CD4-positive, alpha-beta T cell treated with Interleukin-4 for 4 hours (primary cell): Measurements from ENCODE around the gene TUBA1C.
"Not testable (repeated sequence)": the region's sequence is repeated elsewhere in the genome, so short reads cannot be mapped to it uniquely, and the experiment has no call there.

Experiments used
- DNase-seq: peaks from one replicate; pipeline ENCODE4 v3.0.0-alpha.2; 2020

TUBA1C gene

DNA sequence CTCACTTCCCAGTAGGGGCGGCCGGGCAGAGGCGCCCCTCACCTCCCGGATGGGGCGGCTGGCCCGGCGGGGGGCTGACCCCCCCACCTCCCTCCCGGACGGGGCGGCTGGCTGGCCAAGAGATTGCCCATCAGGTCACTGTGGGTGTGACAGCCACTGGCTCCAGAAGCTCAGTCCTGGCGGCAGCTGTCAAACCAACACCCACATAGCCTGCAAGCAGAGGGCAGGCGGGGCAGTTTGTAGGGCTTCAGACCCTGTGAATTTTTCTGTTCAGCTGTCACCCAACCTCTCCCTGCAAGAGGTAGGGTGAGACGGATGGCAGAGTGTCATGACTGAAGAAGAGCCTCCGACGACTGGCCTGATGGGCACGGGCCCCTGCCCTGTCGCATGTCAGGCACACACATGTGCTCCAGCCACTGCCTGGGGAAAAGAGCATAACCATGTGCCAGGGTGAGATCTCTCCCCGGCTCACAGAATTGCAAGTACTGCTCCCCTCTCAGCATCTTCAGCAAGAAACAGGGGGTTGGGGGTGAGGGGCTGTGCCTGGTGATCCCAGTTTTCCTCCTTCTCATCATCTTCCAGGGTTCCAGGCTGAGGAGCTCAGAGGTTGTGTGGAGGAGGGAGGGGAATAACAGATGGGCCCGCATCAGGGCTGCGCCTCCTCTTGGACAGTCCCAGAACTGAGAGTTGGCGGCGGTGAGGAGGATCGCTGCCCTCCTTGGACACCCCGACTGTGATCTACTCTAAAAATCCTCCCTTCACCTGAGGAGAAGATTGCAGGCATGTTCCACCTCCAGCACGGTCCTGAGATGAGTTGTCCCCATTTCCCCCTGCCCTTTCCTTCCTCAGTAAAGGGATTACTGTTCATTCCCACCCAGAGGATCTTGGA, 18.9 kb downstream of the TUBA1C start:
- DNase-seq, result no peak

DNA sequence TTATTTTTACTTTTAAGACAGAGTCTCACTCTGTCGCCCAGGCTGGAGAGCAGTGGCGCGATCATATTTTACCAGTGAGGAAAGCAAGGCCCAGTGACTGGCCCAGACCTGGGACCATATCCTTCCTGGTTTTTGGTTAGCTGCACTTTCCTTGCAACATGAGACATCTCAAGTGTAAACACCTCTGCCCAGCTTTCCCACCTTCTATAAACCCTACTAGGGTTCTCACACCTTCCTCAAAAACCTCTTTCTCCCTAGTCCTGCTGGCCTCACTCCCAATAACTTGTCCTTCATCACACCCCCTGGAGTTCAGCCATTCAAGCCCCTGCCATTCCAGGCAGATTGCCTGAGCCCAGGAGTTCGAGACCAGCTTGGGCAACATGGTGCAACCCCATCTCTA, 19.8 kb downstream of the TUBA1C start:
- DNase-seq, result no peak

DNA sequence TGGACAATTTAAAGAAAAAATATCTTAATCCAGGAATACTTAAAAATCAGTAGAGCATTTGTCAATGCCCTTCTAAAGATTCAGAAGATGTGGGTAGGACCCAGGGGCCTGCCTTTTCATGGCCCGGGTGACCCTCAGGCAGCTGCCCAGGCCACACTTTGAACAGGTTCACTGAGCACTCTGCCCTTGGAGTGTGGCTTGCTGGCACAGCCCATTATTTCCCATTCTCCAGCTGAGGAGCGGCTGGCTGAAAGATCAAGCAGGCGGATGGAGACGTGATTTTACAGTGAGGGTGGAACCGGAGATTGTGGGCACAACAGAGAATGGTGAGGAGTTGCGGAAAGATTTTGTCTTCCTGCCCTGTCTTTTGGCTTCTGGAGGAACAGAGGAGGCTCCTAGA, 23.0 kb downstream of the TUBA1C start:
- no peak for DNase-seq

DNA sequence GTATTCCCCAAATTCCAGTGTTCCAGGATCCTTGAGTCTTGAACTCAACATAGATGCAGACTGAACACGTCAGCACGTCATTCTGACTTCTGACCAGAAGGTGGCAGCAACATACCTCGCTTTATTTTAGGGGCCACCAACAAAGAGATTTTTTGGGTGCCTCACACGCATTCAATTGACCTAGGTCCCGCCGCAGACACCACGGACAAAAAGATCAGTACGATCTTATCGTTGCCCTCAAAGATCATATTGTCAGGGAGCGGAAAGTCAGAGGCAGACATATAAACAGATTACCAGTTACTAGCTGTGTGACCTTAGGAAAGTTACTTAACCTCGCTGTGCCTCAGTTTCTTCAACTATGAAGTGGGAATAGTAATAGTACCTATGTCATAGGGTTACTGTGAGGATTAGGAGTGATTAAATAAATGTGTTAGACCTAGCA, 23.6 kb downstream of the TUBA1C start:
- peak; percentile 73 for DNase-seq

DNA sequence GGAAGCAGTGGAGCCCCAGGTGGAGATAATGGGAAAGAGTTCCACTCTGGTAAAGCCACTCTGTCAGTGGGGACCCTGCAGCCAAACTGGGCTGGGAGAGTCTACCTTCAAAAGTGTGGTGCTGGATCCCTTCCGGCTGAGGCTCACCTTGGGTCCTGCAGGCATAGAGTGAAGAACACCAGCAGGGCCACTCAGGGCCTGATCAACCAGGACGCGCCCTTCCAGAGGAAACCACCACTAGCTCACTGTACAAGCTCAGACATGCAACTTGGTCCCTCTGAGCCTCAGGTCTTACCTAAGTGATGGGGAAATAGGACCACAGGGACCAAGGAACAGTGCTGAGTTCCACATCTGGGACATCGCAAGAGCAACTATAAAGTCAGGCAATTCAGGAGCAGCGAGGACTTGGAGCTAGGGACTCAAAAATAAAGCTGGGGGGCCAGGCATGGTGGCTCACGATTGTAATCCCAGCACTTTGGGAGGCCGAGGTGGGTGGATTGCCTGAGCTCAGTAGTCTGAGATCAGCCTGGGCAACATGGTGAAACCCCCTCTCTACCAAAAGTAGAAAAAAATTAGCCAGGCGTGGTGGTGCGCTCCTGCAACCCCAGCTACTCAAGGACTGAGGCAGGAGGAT, 24.2 kb downstream of the TUBA1C start:
- DNase-seq, result no peak

DNA sequence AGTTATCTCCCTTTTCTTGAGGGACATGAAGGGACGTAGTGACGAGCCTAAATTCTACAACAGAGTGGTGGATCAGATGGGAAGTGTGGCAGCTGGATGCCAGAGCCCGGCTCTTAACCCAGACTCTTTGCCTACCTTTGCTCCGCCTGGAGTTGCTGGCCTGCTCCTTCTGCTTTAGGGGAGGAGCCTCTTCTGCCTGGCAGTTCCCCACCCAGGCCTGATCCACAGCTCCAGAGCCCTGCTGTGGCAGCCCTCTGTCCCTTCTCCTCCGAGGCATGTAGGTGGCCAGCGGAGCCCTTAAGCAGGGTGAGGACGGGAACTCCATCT, 27.8 kb downstream of the TUBA1C start:
- DNase-seq, result no peak

DNA sequence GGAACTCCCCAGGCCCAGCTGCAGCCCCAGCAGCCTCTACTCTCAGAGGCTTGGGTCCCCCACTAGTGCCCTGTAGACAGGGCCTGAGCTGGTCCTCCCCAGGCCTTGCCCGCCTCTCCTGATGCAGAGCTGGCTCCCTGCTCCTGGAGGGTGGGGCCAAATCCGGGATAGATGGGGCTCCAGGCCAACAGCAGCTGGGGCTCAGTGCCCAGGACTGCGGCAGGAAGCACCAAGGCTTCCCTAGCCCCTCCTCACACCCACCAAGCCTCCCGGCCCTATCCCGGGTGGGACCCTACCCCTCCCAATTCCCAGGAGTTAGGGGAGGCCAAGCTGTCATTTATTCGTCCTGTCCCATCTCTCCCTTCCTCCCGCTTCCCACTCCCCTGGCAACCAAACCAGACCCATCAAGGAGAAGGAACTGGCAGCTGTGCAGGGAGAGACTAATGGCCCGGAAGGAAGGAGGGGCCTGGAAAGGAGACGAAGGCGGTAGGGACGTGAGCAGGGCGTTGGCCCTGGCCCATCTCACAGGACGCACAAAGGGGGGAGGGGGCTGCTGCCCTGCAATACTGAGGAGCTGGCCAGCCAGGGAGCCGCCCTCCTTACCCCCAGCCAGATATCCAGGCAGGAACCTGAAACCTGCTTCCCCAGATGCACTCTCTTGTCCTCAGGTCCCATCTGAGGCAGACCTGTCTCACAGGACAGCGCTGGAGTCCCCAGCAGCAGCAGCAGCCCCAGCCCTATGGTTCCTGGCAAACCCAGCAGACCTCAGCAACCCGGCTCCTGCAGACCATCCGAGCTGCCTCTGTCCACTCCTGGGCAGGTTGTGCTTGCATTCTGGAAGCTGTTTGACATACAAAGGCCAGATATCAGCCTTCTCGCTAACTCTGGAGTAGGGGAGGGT, 28.4 kb downstream of the TUBA1C start:
- no peak for DNase-seq

DNA sequence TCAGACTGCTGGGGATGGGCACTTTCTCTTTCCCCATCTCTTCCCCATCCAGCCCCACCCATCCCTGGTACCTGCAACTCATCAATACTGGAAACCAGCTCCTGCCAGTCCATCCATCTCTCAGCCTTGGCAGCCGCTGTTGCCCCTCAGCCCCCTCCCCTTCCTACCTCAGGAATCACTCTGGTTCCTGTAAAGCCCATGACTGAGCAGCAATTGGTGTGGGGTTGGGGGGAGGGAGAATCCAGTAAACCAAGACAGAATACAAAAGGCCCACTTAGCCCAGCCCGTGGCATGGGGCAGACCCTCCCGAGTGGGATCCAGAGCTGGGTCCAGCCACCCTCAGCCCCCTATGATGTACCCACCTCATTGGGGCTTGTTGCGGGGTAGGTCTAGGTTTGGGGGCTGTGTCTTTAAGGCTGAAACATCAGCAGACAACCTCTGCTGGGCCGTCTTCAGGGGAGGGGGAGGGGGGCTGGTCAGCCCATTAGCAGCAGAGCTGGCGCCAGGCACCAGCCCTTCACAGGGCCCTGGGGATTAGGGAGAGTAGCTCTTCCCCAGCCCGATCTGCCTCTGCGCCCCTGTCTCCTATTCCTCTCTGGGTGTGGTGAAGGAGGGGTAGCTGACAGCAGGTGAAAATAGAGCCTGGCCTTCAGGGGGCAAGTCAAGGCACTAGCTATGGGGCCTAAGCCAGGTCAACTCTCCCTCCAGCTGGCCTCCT, 29.4 kb downstream of the TUBA1C start:
- DNase-seq, result no peak

DNA sequence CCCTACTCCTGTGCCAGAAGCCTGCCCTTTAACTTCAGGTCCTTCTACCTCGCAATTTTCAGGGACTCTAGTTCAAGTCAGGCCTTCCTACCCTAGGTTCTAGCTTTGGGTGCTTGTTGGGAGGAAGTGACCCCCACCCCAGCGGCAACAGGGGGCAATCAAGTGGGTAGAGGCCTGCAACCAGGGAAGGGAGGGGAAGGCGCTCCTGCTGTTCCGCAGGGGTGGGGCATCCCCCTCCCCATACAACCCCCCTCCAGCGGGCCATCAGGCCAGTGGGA, 29.9 kb downstream of the TUBA1C start:
- no peak for DNase-seq

DNA sequence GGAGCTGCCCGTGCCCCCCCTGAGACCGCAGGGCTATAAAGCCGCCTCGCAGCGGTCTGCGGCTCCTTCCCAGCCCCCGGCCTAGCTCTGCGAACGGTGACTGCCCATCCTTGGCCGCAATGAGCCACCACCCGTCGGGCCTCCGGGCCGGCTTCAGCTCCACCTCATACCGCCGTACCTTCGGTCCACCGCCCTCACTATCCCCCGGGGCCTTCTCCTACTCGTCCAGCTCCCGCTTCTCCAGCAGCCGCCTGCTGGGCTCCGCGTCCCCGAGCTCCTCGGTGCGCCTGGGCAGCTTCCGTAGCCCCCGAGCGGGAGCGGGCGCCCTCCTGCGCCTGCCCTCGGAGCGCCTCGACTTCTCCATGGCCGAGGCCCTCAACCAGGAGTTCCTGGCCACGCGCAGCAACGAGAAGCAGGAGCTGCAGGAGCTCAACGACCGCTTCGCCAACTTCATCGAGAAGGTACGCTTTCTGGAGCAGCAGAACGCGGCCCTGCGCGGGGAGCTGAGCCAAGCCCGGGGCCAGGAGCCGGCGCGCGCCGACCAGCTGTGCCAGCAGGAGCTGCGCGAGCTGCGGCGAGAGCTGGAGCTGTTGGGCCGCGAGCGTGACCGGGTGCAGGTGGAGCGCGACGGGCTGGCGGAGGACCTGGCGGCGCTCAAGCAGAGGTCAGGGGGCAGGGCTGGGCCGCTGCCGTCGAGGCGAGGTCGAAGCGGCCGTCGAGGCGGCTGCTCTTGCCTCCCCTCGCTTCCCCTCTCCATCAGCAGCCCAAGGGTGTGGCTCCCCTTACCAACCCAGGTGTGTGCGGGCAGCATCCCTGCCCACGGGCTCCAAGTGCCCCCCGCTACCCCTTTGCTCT, 30.4 kb downstream of the TUBA1C start, which contains the start of gene PRPH:
PRPH (plus strand) TSS at position 66 of the 855 bp plus-strand sequence; CDS start at position 120, 54 bp downstream.
- DNase-seq, result no peak

DNA sequence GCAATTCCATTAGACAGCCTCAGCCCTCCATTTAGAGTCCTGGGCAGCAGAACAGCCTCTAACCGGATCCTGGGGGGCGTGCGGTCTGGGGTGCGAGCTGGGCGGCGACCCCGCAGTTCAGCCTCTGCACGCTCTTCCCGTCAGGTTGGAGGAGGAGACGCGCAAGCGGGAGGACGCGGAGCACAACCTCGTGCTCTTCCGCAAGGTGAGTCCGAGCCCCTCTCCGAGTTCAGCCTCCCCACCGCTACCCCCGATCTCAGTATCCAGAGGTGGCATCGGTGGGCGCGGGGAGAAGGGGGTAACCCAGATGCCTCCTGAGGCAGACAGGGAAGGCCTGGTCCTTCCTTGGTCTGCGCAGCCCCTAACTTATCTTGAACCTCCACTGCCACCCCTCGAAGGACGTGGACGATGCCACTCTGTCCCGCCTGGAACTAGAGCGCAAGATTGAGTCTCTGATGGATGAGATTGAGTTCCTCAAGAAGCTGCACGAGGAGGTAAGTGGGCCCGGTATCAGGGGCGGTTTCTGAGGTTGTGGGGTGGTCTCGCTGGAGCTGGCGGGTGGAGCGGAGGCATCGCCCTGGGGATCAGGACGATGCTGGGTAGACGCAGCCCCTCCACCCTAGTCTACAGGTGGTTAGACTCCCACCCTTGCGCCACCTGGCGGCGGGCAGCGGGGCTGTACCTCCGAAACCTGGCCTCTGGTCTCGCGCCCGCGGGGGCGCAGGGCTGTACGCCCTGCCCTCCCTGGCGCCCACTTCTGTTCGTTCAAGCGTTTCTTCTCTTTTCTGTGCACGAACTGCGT, 31.4 kb downstream of the TUBA1C start:
- peak; percentile 52 for DNase-seq

DNA sequence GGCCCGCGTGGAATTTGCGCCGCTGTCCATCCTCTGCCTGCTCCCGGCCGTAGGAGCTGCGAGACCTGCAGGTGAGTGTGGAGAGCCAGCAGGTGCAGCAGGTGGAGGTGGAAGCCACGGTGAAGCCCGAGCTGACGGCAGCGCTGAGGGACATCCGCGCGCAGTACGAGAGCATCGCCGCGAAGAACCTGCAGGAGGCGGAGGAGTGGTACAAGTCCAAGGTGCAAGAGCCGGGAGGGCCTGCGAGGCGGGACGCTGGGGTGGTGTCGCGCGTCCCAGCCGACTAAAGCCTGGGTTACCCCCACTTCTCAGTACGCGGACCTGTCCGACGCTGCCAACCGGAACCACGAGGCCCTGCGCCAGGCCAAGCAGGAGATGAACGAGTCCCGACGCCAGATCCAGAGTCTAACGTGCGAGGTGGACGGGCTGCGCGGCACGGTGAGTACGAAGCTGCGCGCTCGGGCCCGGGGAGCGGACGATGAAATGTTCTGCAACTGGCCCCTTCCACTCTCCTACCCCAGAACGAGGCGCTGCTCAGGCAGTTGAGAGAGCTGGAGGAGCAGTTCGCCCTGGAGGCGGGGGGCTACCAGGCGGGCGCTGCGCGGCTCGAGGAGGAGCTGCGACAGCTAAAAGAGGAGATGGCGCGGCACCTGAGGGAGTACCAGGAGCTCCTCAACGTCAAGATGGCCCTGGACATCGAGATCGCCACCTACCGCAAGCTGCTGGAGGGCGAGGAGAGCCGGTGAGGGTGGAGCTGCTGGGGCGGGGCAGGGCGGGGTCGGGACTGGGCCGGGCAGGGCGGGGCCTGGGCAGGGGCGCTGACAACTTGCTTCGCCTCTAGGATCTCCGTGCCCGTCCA, 32.2 kb downstream of the TUBA1C start:
- DNase-seq, result peak; percentile 4

DNA sequence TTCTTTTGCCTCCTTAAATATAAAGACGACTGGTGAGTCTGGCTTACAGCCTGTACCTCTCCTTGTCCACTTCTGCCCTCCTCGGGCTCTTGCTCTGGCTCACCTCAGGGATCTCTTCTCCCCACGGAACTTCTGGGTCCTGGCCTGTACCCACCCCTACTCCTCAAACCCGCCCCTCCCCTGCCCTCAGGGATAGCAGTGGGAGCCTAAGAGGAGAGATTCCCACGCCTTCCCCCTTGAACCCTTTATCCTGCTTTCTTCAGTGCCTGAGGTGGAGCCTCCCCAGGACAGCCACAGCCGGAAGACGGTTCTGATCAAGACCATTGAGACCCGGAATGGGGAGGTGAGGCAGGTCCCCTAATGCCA, 32.8 kb downstream of the TUBA1C start:
- no peak for DNase-seq

DNA sequence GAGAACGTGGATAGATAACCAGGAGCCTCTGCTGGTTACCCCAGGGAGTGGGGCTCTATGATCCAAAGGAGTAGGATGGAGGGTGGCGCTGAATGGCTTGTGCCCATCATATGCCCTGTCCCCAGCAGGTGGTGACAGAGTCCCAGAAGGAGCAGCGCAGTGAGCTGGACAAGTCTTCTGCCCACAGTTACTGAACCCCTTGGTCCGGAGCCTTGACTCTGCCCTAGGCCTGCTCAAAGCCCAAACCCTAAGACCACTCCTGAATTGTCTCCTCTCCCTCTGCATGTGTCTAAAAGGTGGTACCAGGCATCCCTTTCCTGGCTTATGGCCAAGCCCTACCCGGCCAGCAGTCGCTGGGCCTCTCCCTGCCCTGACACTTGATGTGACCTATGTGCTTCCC, 33.3 kb downstream of the TUBA1C start:
- DNase-seq, result no peak

DNA sequence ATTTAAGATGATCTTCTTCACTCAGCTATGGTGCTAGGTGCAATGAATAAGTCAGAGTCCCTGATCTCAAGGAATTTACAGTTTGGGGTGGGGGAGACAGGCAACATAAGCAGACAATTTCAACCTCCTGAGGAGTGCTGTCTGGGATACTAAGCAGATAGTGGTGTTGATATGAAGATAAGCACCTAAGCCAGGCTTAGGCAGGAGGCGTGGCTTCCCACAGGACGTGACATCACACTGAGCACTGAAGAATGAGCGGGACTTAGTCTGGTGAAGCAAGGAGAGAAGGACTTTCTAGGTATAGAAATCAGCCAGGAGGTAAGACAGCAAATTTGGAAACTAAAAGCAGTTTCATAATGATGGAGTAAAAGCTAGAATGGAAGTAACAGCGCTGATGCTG, 36.9 kb downstream of the TUBA1C start:
- no peak for DNase-seq

DNA sequence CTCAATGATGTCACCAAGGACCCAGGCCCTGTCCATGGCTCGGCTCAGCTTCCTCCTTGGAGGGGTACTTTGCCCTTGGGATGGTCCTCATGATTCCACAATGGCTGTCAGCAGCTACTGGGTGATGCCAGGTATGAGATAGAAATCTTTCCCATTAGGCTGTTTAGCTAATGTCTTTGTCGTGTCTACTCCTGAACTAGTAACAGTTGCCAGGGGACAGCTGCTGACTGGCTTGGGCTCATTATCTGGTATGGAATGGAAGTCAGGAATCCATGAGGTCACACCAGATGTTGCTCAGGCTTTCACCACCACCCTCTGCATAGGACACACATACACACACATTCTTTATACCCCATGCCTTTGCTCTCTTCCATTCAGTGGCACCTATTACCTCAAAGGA, 39.3 kb downstream of the TUBA1C start:
- no peak for DNase-seq

DNA sequence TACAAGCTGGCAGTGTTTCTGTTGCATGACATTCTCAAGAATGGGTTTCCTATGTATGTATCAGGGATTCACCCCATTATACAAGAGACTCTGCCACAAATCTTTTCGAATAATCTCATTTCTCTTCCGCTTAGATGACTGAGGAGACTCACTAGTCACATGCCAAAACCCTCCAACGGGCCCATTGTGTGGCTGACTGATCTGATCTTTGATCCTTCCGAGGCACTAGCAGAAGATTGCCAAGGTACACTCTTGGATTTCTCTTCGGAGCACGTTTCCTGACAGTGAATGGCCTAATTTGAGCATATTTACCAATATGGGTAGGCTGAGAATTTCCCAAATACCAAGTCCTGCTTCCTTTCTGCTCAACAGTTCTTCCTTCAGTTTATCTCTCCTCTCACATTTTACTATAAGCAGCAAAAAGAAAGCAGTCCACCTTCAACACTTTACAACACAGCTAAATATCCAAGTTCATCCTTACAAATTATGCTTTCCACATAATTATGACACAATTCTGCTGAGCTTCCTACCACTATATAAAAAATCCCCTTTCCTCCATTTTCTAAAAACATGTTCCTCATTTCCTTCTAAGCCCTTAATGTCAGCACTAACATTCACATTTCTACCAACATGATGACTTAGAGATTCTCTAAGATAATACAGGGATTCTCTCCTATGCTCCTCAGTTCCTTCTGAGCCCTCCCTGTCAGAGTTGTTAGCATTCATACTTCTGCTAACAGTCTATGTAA, 41.1 kb downstream of the TUBA1C start:
- no peak for DNase-seq

DNA sequence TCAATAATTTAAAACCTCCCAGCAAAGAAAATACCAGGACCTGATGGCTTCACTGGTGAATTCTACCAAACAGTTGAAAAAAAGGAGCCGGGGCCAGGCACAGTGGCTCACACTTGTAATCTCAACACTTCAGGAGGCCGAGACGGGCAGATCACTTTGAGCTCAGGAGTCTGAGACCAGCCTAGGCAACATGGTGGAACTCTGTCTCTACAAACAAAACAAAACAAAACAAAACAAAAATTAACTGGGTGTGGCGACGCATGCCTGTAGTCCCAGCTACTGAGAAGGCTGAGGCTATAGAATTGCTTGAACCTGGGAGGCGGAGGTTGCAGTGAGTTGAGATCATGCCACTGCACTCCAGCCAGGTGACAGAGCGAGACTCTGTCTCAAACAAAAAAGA, 44.5 kb downstream of the TUBA1C start:
- no peak for DNase-seq

DNA sequence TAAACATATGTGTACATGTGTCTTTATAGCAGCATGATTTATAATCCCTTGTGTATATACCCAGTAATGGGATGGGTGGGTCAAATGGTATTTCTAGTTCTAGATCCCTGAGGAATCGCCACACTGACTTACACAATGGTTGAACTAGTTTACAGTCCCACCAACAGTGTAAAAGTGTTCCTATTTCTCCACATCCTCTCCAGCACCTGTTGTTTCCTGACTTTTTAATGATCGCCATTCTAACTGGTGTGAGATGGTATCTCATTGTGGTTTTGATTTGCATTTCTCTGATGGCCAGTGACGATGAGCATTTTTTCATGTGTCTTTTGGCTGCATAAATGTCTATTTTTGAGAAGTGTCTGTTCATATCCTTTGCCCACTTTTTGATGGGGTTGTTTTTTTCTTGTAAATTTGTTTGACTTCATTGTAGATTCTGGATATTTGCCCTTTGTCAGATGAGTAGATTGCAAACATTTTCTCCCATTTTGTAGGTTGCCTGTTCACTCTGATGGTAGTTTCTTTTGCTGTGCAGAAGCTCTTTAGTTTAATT, 45.6 kb downstream of the TUBA1C start:
- DNase-seq, result not testable (repeated sequence)
